HG03060 (cell line): Measurements from ENCODE around the gene ZNRF2.
"Not testable (repeated sequence)": the region's sequence is repeated elsewhere in the genome, so short reads cannot be mapped to it uniquely, and the experiment has no call there.

Experiments
- ATAC-seq: cut with Tn5 transposase; IDR thresholded peaks from one replicate; pipeline ENCODE4 v1.9.1; 2021; ENCODE audit warnings: low read depth, moderate number of reproducible peaks; ENCODE audit not compliant: unreplicated experiment

ZNRF2 gene

GRCh38 chr7:30351286-30351685 lies 66.9 kb downstream of the ZNRF2 start:
- no peak for ATAC-seq

- ATAC-seq: no peak
These were observed 67.3 kb downstream of the ZNRF2 start for GRCh38 chr7:30351724-30352123.

- no peak for ATAC-seq
These were observed 67.8 kb downstream of the ZNRF2 start for GRCh38 chr7:30352169-30352568.

- no peak for ATAC-seq
These were observed 69.1 kb downstream of the ZNRF2 start for GRCh38 chr7:30353532-30353931.

GRCh38 chr7:30353932-30354607 lies 69.7 kb downstream of the ZNRF2 start:
- no peak for ATAC-seq

GRCh38 chr7:30354791-30355190 lies 70.4 kb downstream of the ZNRF2 start:
- no peak for ATAC-seq

GRCh38 chr7:30359957-30360356 lies 75.6 kb downstream of the ZNRF2 start:
- ATAC-seq: no peak

GRCh38 chr7:30363778-30364563 lies 79.6 kb downstream of the ZNRF2 start:
- ATAC-seq: no peak

- ATAC-seq: no peak
These were observed 80.4 kb downstream of the ZNRF2 start for GRCh38 chr7:30364773-30365172.

- ATAC-seq: no peak
These were observed 81.2 kb downstream of the ZNRF2 start for GRCh38 chr7:30365621-30366020.

- ATAC-seq: no peak
These were observed 82.2 kb downstream of the ZNRF2 start for GRCh38 chr7:30366606-30367005.

- no peak for ATAC-seq
These were observed 83.2 kb downstream of the ZNRF2 start for GRCh38 chr7:30367561-30367960.

GRCh38 chr7:30369879-30370278 lies 85.5 kb downstream of the ZNRF2 start:
- ATAC-seq: no peak

GRCh38 chr7:30371321-30371720 lies 86.9 kb downstream of the ZNRF2 start:
- ATAC-seq: no peak

- ATAC-seq: no peak
These were observed 93.9 kb downstream of the ZNRF2 start for GRCh38 chr7:30378275-30378674.

GRCh38 chr7:30379131-30379530 lies 94.7 kb downstream of the ZNRF2 start:
- no peak for ATAC-seq

- no peak for ATAC-seq
These were observed 95.3 kb downstream of the ZNRF2 start for GRCh38 chr7:30379741-30380140.

- ATAC-seq: no peak
These were observed 95.9 kb downstream of the ZNRF2 start for GRCh38 chr7:30380294-30380693.

GRCh38 chr7:30380824-30381223 lies 96.4 kb downstream of the ZNRF2 start:
- not testable (repeated sequence) for ATAC-seq

- no peak for ATAC-seq
These were observed 98.2 kb downstream of the ZNRF2 start for GRCh38 chr7:30382607-30383006.

GRCh38 chr7:30389791-30390190 lies 105.4 kb downstream of the ZNRF2 start:
- no peak for ATAC-seq
